Heart left ventricle (tissue), 16 donors: ENCODE results near the gene SSX2IP. TPM values are rescaled to one million over a fixed set of nuclear protein-coding genes. Genes with fewer than 3 reads are reported as not detected.

Source experiments
- ATAC-seq, 4 donors: fragments of 200-7000 bp; cut with Tn5 transposase; one replicate each; pipeline ENCODE4 v1.9.1; 2020 to 2022; ENCODE audit warnings: moderate library complexity in 4 of 4, mild to moderate bottlenecking in 3 of 4, moderate number of reproducible peaks in 1 of 4
- DNase-seq, 5 donors: peaks; one replicate each; pipeline ENCODE4 v3.0.0-alpha.2; 2020
- H3K27ac ChIP-seq, 12 donors: fragments of 200-600 bp; sonication (generic) in 4 of 12; one replicate each; pipeline versions ENCODE4 v1.5.0 to v1.8.0; 2016 to 2022; ENCODE audit warnings: mild to moderate bottlenecking in 2 of 12
- H3K27me3 ChIP-seq, 9 donors: fragments of 200-600 bp; sonication (generic) in 2 of 9; one replicate each; pipeline versions ENCODE4 v1.5.1 to v1.8.0; 2016 to 2022; ENCODE audit warnings: mild to moderate bottlenecking in 3 of 9
- H3K36me3 ChIP-seq, 9 donors: fragments of 200-600 bp; sonication (generic) in 2 of 9; one replicate each; pipeline versions ENCODE4 v1.5.0 to v1.8.0; 2018 to 2022; ENCODE audit warnings: mild to moderate bottlenecking in 2 of 9
- H3K4me1 ChIP-seq, 12 donors: fragments of 200-600 bp; sonication (generic) in 4 of 12; one replicate each; pipeline versions ENCODE4 v1.5.0 to v1.8.0; 2016 to 2022; ENCODE audit warnings: mild to moderate bottlenecking in 3 of 12
- H3K4me3 ChIP-seq, 12 donors: fragments of 200-600 bp; sonication (generic) in 4 of 12; one replicate each; pipeline versions ENCODE4 v1.5.0 to v1.8.0; 2017 to 2022; ENCODE audit warnings: mild to moderate bottlenecking in 9 of 12, moderate library complexity in 4 of 12
- H3K9me3 ChIP-seq, 12 donors: fragments of 200-600 bp; sonication (generic) in 4 of 12; one replicate each; pipeline versions ENCODE4 v1.5.0 to v1.8.0; 2016 to 2022; ENCODE audit warnings: mild to moderate bottlenecking in 1 of 12
- CTCF ChIP-seq, 12 donors: fragments of 200-600 bp; sonication (generic) in 4 of 12; IDR thresholded peaks; one replicate each; pipeline versions ENCODE4 v1.5.0 to v1.8.0; 2018 to 2022; ENCODE audit warnings: antibody characterized with exemption in 12 of 12, mild to moderate bottlenecking in 5 of 12
- POLR2A ChIP-seq, 2 donors: fragments of 450-650 bp; IDR thresholded peaks; one replicate each; pipeline ENCODE4 v1.6.1; 2017; ENCODE audit warnings: antibody characterized with exemption in 2 of 2, mild to moderate bottlenecking in 2 of 2, moderate library complexity in 2 of 2
- WGBS, 4 donors: extraction: QIAGEN DNeasy Blood & Tissue Kit in 2 of 4; methylation state at CpG; one replicate each; pipeline versions ENCODE4 v1.1.5 to v1.1.7; 2013 to 2018; 5-methylcytosine and 5-hydroxymethylcytosine counted together
- intact Hi-C, 10 donors: fragments of 100-400 bp; cut with DNase I; formaldehyde crosslinking; loops; one replicate each; pipeline versions ENCODE4 v1.11.1 to v1.14.2; 2022
- polyA plus RNA-seq, 2 donors: library from polyadenylated mRNA; stranded (reverse); fragments of 200-250 nt; gene quantifications; one replicate each; pipeline ENCODE4 v1.2.3, GENCODE V29; 2013
- total RNA-seq, 9 donors: library from RNA; depleted of rRNA in 2 of 9; stranded (reverse); fragments of >200 nt in 2 of 9; fragmentation: NEBNext Ultra II Directional in 3 of 9; extraction: Animal tissue kit (Norgen Biotek cat#: 25700) in 3 of 9; gene quantifications; one replicate each; pipeline versions ENCODE4 v1.1.0 to v1.2.4, GENCODE V29; 2016 to 2023
- donor health status: ischemic (EF 13 %, LVEDD 7.1; RV severe dilation, severe dysfunction).
- donor health status: healthy with polysubstance abuse.
- donor health status: DM: no; HTN: yes; CAD: no.
- donor health status: DM: no; HTN: no; CAD: no.
- donor health status: ischemic (EF 25% LVEDD 6.9; RV normal size, moderate dysfunction).
- donor health status: ischemic (EF 25% LVEDD 5.7; RV mildly dilated, moderate dysfunction).
- donor health status: healthy.
- donor health status: DM: yes; HTN: yes; CAD: no.
- donor health status: ischemic (EF 35%, LVEDD 5.7; RV mildly dilated, moderate dysfunction).
- donor health status: nonischemic (EF 11% LVEDD 7.7; RV severe dilation, severe dysfunction).
- donor health status: DM: yes; HTN: yes; CAD: no.
- donor health status: PGD.
- donor health status: ischemic (EF 29% LVEDD 5.4; RV normal size, mild dysfunction).
- donor health status: nonischemic (EF 23%, LVEDD 6.1; RV moderate dilation, normal function).

SSX2IP gene
- total and polyA plus RNA-seq, 11 donors = 2.6 to 18.5 (median 13.7) TPM

DNA sequence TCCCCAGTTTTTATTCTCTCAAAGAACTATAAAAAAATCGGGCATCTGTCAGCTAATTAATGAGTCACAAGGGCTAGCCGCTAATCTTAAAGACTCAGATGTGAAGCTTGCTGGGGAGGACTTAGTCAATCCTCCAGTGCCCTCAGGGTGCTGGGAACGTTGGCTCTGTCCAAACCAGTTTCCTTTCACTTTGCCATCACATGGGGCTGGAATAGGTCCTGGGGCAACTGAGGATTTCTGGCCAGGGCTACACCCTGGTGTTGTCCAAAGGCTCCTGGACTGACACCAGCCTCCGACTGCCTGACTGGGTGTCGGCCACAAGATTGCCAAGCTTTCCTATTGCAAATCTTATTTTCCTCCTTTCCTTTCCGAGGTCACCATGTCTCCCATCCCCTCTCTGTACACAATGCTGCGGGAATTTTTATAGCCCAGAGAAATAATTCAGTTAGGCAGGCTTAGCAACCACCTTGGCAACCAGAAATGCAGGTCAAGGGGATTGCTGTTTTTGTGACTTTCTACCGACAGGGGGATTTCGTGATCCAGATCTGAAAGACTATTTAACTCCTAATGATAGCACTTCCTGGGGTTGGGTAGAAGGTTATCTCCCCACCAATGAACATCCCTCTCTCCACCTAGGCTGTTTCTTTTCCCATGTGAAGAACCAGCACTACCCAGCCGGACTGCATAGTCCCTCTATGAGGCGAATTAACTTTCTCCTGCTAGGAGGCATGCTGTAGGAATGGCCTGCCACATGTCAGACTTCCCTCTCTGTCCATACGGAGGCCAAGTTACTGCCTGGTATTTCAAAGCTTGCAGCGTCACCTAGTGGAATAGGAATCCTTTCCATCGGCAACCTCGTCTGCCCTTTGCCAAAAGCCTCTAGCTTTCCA is 86.1 kb downstream of the SSX2IP start:
- Histone ChIP-seq H3K36me3 (no peaks in the 10 kb centered on the region), H3K9me3 (peaks cover 0 to 17% (median 0%) of the 10 kb centered on the region in 12 donors), H3K4me1 (peaks cover 0 to 28% (median 16%) of the 10 kb centered on the region in 12 donors), H3K4me3 (peak overlapping the region in 10 of 12 donors; percentile 18 to 57 (median 37)), H3K27ac (peak overlapping the region; percentile 4 to 78 (median 58)), H3K27me3 (no peaks in the 10 kb centered on the region)
- DNase-seq = peak in 3 of 5 donors; percentile 52 to 68 (median 57)
- no peak for TF ChIP-seq POLR2A (IDR thresholded peaks at IDR 0.05)
- peak; percentile 38 to 87 (median 72) for TF ChIP-seq CTCF (IDR thresholded peaks at IDR 0.05)
- WGBS, 4 donors = 31 to 53% (median 43%) methylated on average over 15 of the region's 15 CpGs
- intact Hi-C loops = loop anchor here in 8 of 10 donors (1.0 to 10.0 kb wide), 11 partner anchors 129 to 699 kb away; partner anchors contain the start of genes PRKACB (in 4 of the 8) and RPF1 (in 1 of the 8)
- peak; percentile 83 to 91 (median 90) for ATAC-seq

DNA sequence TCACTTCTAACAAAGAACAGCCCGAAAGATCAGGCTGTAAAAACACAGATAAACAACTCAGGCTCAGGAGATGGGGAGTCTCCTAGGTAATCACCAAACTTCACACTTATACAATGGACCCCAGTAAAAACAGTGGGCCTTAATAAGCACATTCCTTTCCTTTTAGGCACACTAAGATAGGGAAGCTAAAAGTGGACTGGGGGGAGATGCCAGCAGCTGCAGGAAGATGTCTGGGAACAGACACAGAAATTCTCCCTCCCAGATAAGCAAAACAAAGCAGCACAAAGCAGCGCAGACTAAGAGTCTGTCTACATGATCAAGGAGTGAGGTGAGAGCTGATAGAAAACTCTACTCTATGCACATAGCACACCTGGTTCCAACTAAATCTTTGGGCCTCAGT is 87.0 kb downstream of the SSX2IP start:
- peaks cover 0 to 37% (median 16%) of the 10 kb centered on the region in 12 donors for H3K4me1 ChIP-seq
- no peaks in the 10 kb centered on the region for H3K36me3 ChIP-seq
- intact Hi-C loops = loop anchor here in 8 of 10 donors (5.0 to 10.0 kb wide), 10 partner anchors 128 to 698 kb away; partner anchors contain the start of genes PRKACB (in 4 of the 8) and RPF1 (in 1 of the 8)
- ATAC-seq (peak; percentile 29 to 56 (median 40)), DNase-seq (peak in 1 of 5 donors; percentile 26)
- peak overlapping the region in 7 of 12 donors; percentile 18 to 57 (median 41) for H3K4me3 ChIP-seq
- WGBS, 4 donors = 22 to 42% (median 34%) methylated on average over 2 of the region's 2 CpGs
- TF ChIP-seq POLR2A (IDR thresholded peaks at IDR 0.05) (no peak), CTCF (IDR thresholded peaks at IDR 0.05) (no peak)
- H3K27me3 ChIP-seq = no peaks in the 10 kb centered on the region
- H3K27ac ChIP-seq = peak overlapping the region in 11 of 12 donors; percentile 12 to 78 (median 66)
- H3K9me3 ChIP-seq = peaks cover 0 to 17% (median 0%) of the 10 kb centered on the region in 12 donors

GRCh38 chr1:84600796-84601195 is 89.5 kb downstream of the SSX2IP start:
- Histone ChIP-seq H3K27ac (no peak overlapping the region), H3K9me3 (peaks cover 0 to 12% (median 0%) of the 10 kb centered on the region in 12 donors), H3K4me3 (no peak overlapping the region), H3K36me3 (no peaks in the 10 kb centered on the region), H3K27me3 (no peaks in the 10 kb centered on the region), H3K4me1 (peaks cover 0 to 37% (median 16%) of the 10 kb centered on the region in 12 donors)
- intact Hi-C loops = loop anchor here in 8 of 10 donors (5.0 to 10.0 kb wide), 10 partner anchors 126 to 696 kb away; partner anchors contain the start of genes PRKACB (in 4 of the 8) and RPF1 (in 1 of the 8)
- ATAC-seq (no peak), DNase-seq (no peak)
- TF ChIP-seq POLR2A (IDR thresholded peaks at IDR 0.05) = no peak
- no peak for TF ChIP-seq CTCF (IDR thresholded peaks at IDR 0.05)
- WGBS, 4 donors = 78 to 84% (median 81%) methylated on average over 5 of the region's 5 CpGs
